Posterior cingulate gyrus (tissue), 11 donors: ENCODE measurements around the gene MSMO1.

Source experiments
- DNase-seq, 10 donors: peaks; one replicate each; pipeline versions ENCODE4 v3.0.0 to v3.0.0-alpha.2; 2020 to 2021; ENCODE audit warnings: mixed read lengths in 3 of 10
- intact Hi-C: fragments of 100-400 bp; cut with DNase I; formaldehyde crosslinking; loops from one replicate; pipeline ENCODE4 v1.15.1; 2023

The MSMO1 gene

DNA sequence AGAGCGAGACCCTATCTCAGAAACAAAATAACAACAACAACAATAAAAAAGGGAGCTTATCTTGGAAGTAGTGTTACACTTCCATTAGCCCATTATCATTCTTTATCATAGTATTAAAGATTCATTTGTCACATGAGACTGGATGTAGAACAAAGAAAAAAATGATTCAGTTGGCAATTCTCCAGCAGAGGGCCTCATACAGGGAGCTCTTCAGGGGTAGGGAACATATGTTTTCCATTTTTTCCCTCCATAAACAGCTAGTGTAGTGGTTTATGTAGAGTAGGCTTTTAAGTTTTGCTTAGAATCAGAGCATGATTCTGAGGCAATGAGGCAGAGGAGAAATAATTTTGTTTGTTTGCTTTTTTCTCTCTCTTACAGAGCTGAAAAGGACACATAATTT, 57.1 kb downstream of the MSMO1 start:
- intact Hi-C loops = no loop called here
- no peak for DNase-seq

DNA sequence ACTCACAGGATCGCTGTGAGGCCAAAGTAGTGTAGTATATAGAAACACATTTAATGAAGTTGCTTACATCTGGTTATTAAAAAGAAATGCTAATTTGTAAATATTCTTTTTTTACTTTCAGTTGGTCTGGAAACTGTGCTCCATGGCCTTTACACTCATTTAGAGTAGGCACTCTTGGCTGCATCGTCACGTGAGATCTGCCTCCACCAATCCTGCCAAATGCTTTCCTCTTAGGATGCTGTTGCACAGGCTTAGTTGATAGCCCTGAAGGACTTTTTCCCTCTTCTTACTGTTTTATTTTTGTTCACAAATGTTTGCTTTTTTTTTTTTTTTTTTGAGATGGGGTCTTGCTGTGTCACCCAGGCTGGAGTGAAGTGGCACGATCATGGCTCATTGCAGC, 57.7 kb downstream of the MSMO1 start:
- DNase-seq = no peak
- intact Hi-C loops = no loop called here

DNA sequence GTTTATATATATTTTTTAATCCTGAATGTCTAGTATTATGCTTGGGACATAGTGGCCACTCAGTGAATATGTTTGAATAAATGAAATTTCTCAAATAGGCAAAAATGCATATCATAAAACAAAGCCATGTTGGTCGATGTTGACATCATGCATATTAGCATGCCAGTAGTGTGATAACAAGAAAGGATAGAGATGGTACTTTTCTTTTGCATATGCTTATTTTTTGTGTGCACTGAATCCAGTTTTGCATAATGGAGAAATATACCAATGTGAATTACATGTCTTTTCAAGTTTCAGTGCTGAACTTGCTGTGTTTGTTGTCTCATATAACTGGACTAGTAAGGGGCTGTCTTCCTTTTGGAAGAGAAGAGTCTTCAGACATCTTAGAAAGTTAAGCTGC, 58.9 kb downstream of the MSMO1 start:
- DNase-seq = no peak
- intact Hi-C loops = no loop called here

DNA sequence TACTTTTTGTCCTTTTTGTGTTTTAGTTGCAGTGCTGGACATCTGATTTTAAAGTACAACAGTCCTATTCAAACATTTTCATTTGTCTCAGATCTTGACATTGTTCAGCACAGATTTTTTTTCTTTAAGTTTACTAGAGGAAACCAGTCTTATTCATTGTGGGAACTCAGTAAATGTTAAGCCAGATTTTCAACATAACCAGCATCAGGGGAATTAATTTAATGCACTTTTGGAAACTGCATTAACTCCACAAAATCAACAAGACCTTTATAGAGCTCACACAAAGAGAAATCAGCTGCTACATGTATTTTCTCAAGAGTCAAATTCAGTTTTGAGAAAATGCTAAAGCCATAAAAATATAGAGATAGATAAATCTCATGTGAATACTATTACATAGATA, 61.3 kb downstream of the MSMO1 start:
- no peak for DNase-seq

More for the DNA sequence above, 61.3 kb downstream of the MSMO1 start:
- intact Hi-C loops = no loop called here
